ENCODE measurements around the gene IGSF21.

- TF ChIP-seq POLR2AphosphoS5 (IDR thresholded peaks at IDR 0.05; ENCODE audit: low read depth, low read length) (no peak), POLR2A (IDR thresholded peaks at IDR 0.05; ENCODE audit: low read depth, low read length) (no peak), TAF1 (IDR thresholded peaks at IDR 0.05; ENCODE audit: low read depth, low read length) (no peak), POU2F2 (IDR thresholded peaks at IDR 0.05; ENCODE audit: low read depth, low read length) (no peak), PAX5 (IDR thresholded peaks at IDR 0.05; ENCODE audit: insufficient read depth, low read length, severe bottlenecking) (no peak), SPI1 (IDR thresholded peaks at IDR 0.05; ENCODE audit: low read depth, low read length) (no peak)
Measured at GRCh38 chr1:18327650-18328049, 220.1 kb downstream of the IGSF21 start.

All from GM12891 (cell line).